Measurements from ENCODE around the gene CHRNA1.
"Not testable (repeated sequence)": the region's sequence is repeated elsewhere in the genome, so short reads cannot be mapped to it uniquely, and the experiment has no call there.

CHRNA1 gene

GRCh38 chr2:174719016-174719415 is 45.3 kb downstream of the CHRNA1 start:
- no peak overlapping the region for H3K4me3 ChIP-seq (ENCODE audit: low read length)
- no peak for DNase-seq (ENCODE audit: low read depth)
- TF ChIP-seq CTCF (conservative IDR thresholded peaks at IDR 0.05; ENCODE audit: low read length): no peak

GRCh38 chr2:174718591-174718990 is 45.7 kb downstream of the CHRNA1 start:
- no peak for TF ChIP-seq CTCF (conservative IDR thresholded peaks at IDR 0.05; ENCODE audit: low read length)
- DNase-seq (ENCODE audit: low read depth): no peak
- no peak overlapping the region for H3K4me3 ChIP-seq (ENCODE audit: low read length)

- no peak overlapping the region for H3K4me3 ChIP-seq (ENCODE audit: low read length)
- DNase-seq (ENCODE audit: low read depth): no peak
- no peak for TF ChIP-seq CTCF (conservative IDR thresholded peaks at IDR 0.05; ENCODE audit: low read length)
Measured at GRCh38 chr2:174717916-174718315, 46.4 kb downstream of the CHRNA1 start.

GRCh38 chr2:174717273-174717672 is 47.0 kb downstream of the CHRNA1 start:
- H3K4me3 ChIP-seq (ENCODE audit: low read length): no peak overlapping the region
- TF ChIP-seq CTCF (conservative IDR thresholded peaks at IDR 0.05; ENCODE audit: low read length): no peak
- peak; percentile 71 for DNase-seq (ENCODE audit: low read depth)

GRCh38 chr2:174716785-174717184 is 47.5 kb downstream of the CHRNA1 start:
- DNase-seq (ENCODE audit: low read depth): no peak
- H3K4me3 ChIP-seq (ENCODE audit: low read length): no peak overlapping the region
- no peak for TF ChIP-seq CTCF (conservative IDR thresholded peaks at IDR 0.05; ENCODE audit: low read length)

GRCh38 chr2:174713686-174714085 is 50.6 kb downstream of the CHRNA1 start:
- DNase-seq (ENCODE audit: low read depth): no peak
- H3K4me3 ChIP-seq (ENCODE audit: low read length): no peak overlapping the region
- no peak for TF ChIP-seq CTCF (conservative IDR thresholded peaks at IDR 0.05; ENCODE audit: low read length)

- DNase-seq (ENCODE audit: low read depth): no peak
- no peak overlapping the region for H3K4me3 ChIP-seq (ENCODE audit: low read length)
Measured at GRCh38 chr2:174711206-174711605, 53.1 kb downstream of the CHRNA1 start.

GRCh38 chr2:174709416-174710004 is 54.8 kb downstream of the CHRNA1 start:
- not testable (repeated sequence) for H3K4me3 ChIP-seq (ENCODE audit: low read length); DNase-seq (ENCODE audit: low read depth)

More at GRCh38 chr2:174711206-174711605, 53.1 kb downstream of the CHRNA1 start:
- no peak for TF ChIP-seq CTCF (conservative IDR thresholded peaks at IDR 0.05; ENCODE audit: low read length)

All from AG10803 (cell line).